ENCODE results near the gene PRIM1.
"Not testable (repeated sequence)": the region's sequence is repeated elsewhere in the genome, so short reads cannot be mapped to it uniquely, and the experiment has no call there.

PRIM1 gene

DNA sequence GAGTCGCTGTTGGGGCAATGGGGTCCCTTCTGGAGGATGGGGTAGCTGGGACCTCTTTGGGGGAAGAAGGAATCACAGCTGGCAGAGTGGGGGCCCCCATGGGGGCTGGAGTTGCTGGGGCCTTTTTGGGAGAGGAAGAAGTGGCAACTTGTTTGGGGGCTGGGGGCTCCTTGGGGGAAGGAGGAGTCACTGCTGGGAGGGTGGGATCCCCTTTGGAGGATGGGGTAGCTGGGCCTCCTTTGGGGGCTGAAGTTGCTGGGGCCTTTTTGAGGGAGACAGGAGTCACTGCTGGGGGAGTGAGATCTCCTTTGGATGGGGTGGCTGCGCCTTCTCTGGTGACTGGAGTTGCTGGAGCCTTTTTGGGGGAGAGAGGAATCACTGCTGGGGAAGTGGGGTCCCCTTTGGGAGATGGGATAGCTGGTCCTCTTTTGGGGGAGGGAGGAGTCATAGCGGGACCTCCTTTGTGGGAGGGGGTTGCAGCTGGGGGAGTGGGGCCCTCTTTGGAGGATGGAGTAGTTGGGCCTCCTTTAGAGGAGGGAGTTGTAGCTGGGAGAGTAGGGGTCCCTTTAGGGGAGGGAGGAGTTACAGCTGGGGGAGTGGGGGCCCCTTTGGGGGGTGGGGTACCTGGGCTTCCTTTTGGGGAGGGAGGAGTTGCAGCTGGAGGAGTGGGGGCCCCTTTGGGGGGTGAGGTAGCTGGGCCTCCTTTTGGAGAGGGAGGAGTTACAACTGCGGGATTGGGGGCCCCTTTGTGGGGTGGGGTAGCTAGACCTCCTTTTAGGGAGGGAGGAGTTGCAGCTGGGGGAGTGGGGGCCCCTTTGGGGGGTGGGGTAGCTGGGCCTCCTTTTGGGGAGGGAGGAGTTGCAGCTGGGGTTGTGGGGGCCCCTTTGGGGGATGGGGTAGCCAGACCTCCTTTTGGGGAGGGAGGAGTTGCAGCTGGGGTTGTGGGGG, 34.9 kb downstream of the PRIM1 start:
- DNase-seq (ENCODE audit: low spot score) = no peak

DNA sequence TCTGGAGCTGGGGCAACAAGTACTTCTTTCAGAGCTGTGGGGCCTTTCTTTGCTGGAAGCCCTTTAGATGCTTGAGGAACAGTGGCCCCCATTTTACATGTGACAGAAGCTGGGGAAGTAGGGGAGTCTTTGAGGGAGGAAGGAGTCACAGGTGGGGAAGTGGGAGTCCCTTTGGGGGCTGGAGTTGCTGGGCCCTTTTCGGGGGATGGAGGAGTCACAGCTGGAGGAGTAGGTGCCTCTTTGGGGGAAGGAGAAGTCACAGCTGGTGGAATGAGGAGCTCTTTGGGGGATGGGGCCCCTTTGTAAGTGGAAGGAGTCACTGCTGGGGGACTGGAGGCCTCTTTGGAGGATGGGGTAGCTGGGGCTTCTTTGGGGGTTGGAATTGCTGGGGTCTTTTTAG, 35.7 kb downstream of the PRIM1 start:
- DNase-seq (ENCODE audit: low spot score) = no peak

- DNase-seq (ENCODE audit: low spot score) = no peak
Observed at GRCh38 chr12:56715798-56716197, 36.3 kb downstream of the PRIM1 start.

DNA sequence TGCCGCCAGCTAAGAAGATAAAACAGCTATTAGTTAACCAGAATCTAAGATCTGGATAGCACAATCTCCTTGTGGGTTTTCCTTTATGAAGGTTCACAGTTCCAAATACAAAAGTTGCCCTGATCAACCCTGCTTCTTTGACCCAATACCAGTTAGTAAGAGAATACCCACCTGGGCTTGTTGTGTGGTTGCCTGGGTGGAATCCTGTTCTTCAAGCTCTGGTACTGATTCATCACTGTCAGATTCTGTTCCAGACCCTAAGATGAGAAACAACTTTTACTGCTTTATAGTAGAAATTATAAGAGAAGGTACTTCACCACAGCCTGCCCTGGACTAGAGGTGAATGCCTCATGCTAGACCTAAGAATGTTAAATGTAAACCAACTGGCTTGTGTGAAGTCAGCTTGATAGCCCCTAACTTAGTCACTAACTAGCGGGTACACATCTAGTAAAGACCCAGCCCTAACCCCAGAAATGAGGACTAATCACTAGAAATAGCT, 37.6 kb downstream of the PRIM1 start:
- no peak for DNase-seq (ENCODE audit: low spot score)

DNA sequence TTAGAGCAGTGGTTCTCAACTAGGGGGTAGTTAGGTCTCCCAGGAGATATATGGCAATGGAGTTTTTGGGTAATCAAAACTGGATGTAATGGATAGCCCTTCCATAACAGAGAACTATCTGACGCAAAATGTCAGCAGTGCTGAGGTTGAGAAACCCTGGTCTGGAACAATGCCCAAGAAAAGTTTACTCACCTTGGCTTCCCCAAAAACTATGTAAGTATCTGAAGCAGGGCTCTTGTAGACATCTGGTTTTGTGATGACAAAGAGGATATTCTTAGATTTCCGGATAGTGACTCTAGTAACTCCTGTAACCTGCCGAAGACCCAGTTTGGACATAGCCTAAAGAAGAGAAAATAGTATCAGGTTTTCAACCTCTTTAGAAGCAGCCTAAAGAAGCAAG, 38.8 kb downstream of the PRIM1 start:
- DNase-seq (ENCODE audit: low spot score) = no peak

DNA sequence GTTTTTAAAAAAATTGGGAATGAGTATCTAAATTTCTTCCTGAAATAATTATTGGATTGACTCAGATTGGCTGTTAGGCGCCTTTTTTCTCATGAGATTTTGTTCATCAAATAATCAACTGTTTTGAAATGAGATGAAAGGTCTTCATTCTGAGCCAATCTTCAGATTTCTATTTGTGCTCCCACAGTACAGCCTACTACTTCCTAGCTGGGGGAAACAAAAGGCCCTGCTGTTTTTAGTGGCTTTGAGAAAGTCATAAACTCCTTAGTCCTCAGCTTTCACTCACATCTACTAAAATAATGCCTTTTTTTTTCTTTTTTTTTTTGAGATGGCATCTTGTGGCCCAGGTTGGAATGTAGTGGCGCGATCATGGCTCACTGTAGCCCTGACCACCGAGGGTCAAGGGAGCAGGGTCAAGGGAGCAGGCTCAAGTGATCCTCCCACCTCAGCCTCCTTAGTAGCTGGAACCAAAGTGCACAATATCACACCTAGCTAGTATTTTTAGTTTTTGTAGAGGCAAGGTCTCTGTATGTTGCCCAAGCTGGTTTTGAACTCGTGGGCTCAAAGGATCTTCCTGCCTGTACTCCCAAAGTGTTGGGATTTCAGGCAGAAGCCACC, 42.3 kb downstream of the PRIM1 start:
- DNase-seq (ENCODE audit: low spot score) = peak; percentile 84

DNA sequence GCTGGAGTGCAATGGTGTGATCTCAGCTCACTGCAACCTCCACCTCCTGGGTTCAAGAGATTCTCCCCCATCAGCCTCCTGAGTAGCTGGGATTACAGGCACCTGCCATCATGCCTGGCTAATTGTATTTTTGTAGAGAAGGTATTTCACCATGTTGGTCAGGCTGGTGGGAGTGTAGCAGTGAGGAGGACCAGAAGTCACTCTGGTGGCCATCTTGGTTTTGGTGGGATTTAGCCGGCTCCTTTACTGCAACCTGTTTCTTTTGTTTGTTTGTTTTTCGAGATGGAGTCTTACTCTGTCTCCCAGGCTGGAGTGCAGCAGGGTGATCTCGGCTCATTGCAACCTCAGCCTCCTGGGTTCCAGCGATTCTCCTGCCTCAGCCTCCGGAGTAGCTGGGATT, 47.6 kb downstream of the PRIM1 start:
- DNase-seq (ENCODE audit: low spot score) = not testable (repeated sequence)

- DNase-seq (ENCODE audit: low spot score) = no peak
Observed at GRCh38 chr12:56699020-56699661, 53.0 kb downstream of the PRIM1 start.

- DNase-seq (ENCODE audit: low spot score) = no peak
Observed at GRCh38 chr12:56695327-56696101, 56.6 kb downstream of the PRIM1 start.

DNA sequence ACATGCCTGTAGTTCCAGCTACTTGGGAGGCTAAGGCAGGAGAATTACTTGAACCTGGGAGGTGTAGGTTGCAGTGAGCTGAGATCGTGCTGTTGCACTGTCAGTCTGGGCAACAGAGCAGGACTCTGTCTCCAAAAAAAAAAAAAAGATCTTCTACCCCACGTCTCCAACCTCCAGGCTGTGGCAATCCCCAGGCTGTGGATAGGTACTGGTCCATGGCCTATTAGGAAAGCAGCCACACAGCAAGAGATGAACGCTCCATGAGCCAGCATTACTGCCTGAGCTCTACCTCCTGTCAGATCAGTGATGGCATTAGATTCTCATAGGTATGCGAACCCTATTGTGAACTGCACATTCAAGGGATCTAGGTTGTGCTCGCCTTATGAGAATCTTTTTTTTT, 58.0 kb downstream of the PRIM1 start:
- DNase-seq (ENCODE audit: low spot score) = no peak

DNA sequence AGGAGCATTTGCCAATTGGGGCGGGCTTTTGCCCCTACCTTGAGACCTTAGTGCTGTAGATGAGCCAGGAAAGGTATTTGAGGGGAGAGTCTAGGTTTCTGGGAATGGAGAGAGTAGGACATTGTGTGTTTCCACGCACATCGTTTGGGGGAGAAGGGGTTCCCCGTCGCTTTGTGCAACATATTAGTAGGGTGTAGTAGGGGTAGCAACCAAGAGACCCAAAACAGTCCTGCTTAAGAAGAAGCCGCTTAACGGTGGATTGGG, 63.3 kb downstream of the PRIM1 start:
- no peak for DNase-seq (ENCODE audit: low spot score)

DNA sequence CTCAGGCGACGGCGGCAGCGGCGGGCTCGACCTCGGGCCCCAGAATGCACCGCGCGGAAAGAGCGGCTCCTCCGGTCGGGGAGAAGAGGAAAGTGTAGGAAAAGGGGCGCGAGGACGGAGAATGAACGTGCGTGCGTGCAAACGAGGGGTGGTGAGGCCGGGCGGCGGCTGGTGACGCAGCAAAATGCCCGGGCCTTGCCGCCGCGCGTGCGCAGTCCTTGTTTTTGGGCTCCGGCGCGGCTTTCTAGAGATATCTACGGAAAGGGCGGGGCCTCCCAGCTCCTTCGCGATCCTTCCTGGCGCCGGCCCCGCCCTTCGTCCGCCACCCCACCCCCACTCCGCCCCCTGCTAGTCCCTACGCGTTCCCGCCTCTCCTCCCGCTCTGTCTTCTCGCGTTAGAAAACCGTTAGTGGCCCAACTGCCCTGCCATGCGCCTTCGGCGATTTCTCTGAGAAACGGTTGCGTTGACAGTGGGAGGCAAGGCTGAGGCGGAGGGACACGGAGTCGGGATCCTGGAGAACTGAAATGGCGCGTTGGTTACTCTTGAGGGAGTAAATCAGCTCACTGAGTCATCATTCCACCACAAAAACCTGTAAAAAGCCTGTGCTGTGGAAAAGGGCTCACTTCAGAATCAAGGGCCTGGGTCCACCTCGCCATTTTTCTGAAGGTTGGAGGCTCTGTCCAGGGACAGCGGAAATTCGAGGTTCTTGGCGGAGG, 63.8 kb downstream of the PRIM1 start, which contains the start of gene PTGES3:
Gene PTGES3 (minus strand): TSS at position 156 of the 717 bp plus-strand sequence. CDS start 285 bp downstream, outside the sequence.
- peak; percentile 99 for DNase-seq (ENCODE audit: low spot score)

- no peak for DNase-seq (ENCODE audit: low spot score)
Observed at GRCh38 chr12:56687223-56688128, 64.6 kb downstream of the PRIM1 start.

DNA sequence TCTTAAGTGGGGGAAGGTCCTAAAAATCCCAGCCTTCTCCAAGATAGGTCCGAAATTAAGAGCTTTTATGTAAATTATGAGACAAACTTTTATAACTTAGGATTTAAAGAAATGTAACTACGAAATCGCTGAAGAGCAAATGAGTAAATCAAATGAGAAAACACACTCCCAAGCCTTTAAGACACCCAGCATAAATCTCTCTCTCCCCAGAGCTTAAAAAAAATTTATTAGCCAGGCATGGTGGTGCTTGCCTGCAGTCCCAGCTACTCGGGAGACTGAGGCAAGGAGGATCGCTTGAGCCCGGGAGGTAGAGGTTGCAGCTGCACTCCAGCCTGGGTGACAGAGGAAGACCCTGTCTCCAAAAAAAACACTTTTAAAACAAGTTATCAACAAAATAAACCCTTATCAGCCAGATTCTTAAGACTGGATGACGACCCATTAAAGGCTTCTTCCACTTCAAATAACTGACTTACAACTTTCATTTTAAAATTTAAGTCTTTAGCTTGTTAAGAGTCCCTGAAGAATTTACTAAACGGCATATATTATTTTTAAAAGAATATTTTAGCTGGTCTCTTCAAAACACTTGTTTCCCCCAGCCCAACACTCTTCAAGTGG, 67.3 kb downstream of the PRIM1 start:
- DNase-seq (ENCODE audit: low spot score) = no peak

DNA sequence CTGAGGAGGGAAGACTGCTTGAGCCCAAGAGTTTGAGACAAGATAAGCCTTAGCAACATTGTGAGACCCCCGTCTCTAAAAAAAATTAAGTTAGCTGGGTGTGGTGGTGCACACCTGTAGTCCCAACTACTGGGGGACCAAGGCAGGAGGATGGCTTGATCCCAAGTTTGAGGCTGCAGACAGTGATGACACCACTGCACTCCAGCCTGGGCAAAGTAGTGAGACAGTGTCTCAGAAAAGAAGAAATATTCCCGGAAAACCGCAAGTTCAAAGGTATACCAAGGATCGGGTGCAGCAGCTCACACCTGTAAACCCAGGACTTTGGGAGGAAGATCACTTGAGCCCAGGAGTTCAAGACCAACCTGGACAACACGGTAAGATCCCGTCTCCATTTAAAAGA, 69.8 kb downstream of the PRIM1 start:
- DNase-seq (ENCODE audit: low spot score) = no peak
